ENCODE results near the gene CCR7.

The CCR7 gene

GRCh38 chr17:40511667-40512220, 53.5 kb downstream of the CCR7 start:
- TF ChIP-seq, protein P1, sequence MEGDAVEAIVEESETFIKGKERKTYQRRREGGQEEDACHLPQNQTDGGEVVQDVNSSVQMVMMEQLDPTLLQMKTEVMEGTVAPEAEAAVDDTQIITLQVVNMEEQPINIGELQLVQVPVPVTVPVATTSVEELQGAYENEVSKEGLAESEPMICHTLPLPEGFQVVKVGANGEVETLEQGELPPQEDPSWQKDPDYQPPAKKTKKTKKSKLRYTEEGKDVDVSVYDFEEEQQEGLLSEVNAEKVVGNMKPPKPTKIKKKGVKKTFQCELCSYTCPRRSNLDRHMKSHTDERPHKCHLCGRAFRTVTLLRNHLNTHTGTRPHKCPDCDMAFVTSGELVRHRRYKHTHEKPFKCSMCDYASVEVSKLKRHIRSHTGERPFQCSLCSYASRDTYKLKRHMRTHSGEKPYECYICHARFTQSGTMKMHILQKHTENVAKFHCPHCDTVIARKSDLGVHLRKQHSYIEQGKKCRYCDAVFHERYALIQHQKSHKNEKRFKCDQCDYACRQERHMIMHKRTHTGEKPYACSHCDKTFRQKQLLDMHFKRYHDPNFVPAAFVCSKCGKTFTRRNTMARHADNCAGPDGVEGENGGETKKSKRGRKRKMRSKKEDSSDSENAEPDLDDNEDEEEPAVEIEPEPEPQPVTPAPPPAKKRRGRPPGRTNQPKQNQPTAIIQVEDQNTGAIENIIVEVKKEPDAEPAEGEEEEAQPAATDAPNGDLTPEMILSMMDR (conservative IDR thresholded peaks at IDR 0.05; ENCODE audit: low read depth, low read length) = no peak
- H2AFZ ChIP-seq (ENCODE audit: low read depth) = no peak overlapping the region

DNA sequence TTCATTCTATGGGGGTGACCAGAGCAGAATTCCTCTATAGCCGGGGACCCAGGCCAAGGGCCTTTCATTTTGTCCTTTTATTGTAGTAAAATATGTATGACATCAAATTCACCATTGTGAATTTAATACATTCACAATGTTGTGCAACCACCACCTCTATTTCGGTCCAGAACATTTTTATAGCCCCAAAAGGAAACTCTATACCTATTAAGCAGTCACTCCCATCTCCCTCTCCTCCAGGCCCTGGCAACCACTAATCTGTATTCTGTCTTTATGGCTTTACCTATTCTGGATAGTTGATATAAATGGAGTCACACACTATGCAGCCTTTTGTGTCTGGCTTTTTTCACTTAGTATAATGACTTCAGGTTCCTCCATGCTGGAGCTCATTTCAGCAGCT, 54.1 kb downstream of the CCR7 start:
- H3K79me2 ChIP-seq (ENCODE audit: insufficient read depth, low read depth) = no peaks in the 10 kb centered on the region
- H3K4me3 ChIP-seq (IDR thresholded peaks at IDR 0.05; ENCODE audit: insufficient read depth, low read depth, low read length) = no peak overlapping the region
- H3K27me3 ChIP-seq (ENCODE audit: insufficient read depth, low read depth) = no peaks in the 10 kb centered on the region
- peaks cover 19% of the 10 kb centered on the region for H3K4me1 ChIP-seq (ENCODE audit: low read depth, poor library complexity, severe bottlenecking)
- H3K36me3 ChIP-seq (ENCODE audit: insufficient read depth) = no peaks in the 10 kb centered on the region
- no peak overlapping the region for H2AFZ ChIP-seq (ENCODE audit: low read depth)
- no peaks in the 10 kb centered on the region for H4K20me1 ChIP-seq (ENCODE audit: insufficient read depth)
- no peak overlapping the region for H3K4me2 ChIP-seq
- no peak overlapping the region for H3K27ac ChIP-seq
- H3K9ac ChIP-seq = no peak overlapping the region
- TF ChIP-seq, protein P1 (conservative IDR thresholded peaks at IDR 0.05; ENCODE audit: low read depth, low read length) = no peak

More at GRCh38 chr17:40511667-40512220, 53.5 kb downstream of the CCR7 start:
- peaks cover 25% of the 10 kb centered on the region for H3K4me1 ChIP-seq (ENCODE audit: low read depth, poor library complexity, severe bottlenecking)
- H3K4me3 ChIP-seq (IDR thresholded peaks at IDR 0.05; ENCODE audit: insufficient read depth, low read depth, low read length) = no peak overlapping the region
- H4K20me1 ChIP-seq (ENCODE audit: insufficient read depth) = no peaks in the 10 kb centered on the region
- H3K79me2 ChIP-seq (ENCODE audit: insufficient read depth, low read depth) = no peaks in the 10 kb centered on the region
- H3K27ac ChIP-seq = no peak overlapping the region
- no peak overlapping the region for H3K9ac ChIP-seq
- H3K27me3 ChIP-seq (ENCODE audit: insufficient read depth, low read depth) = no peaks in the 10 kb centered on the region
- no peak overlapping the region for H3K4me2 ChIP-seq
- H3K36me3 ChIP-seq (ENCODE audit: insufficient read depth) = no peaks in the 10 kb centered on the region

DNA sequence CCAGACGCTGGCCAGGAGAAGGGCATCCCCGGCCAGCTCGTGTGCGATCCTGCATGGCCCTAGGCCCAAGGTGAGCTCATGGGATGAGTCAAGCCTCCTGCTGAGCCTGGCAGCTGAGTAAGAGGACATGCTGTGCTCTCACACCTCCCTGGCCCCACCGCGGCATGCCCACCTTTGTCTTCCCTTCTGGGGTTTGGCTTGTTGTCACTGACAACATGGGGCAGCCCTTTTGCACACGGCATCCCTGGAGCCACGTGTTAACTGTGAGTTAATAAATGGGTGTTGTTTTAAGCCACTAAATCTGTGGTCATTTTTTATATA, 55.0 kb downstream of the CCR7 start:
- no peak overlapping the region for H3K9ac ChIP-seq
- H3K27ac ChIP-seq = no peak overlapping the region
- no peaks in the 10 kb centered on the region for H3K36me3 ChIP-seq (ENCODE audit: insufficient read depth)
- H3K4me1 ChIP-seq (ENCODE audit: low read depth, poor library complexity, severe bottlenecking) = peaks cover 10% of the 10 kb centered on the region
- H3K4me3 ChIP-seq (IDR thresholded peaks at IDR 0.05; ENCODE audit: insufficient read depth, low read depth, low read length) = no peak overlapping the region
- no peak overlapping the region for H2AFZ ChIP-seq (ENCODE audit: low read depth)
- TF ChIP-seq, protein P1 (conservative IDR thresholded peaks at IDR 0.05; ENCODE audit: low read depth, low read length) = no peak
- H3K4me2 ChIP-seq = no peak overlapping the region
- H3K27me3 ChIP-seq (ENCODE audit: insufficient read depth, low read depth) = no peaks in the 10 kb centered on the region
- no peaks in the 10 kb centered on the region for H4K20me1 ChIP-seq (ENCODE audit: insufficient read depth)
- H3K79me2 ChIP-seq (ENCODE audit: insufficient read depth, low read depth) = no peaks in the 10 kb centered on the region

- Histone ChIP-seq H2AFZ (ENCODE audit: low read depth) (no peak overlapping the region), H3K4me1 (ENCODE audit: low read depth, poor library complexity, severe bottlenecking) (peaks cover 6% of the 10 kb centered on the region), H3K36me3 (ENCODE audit: insufficient read depth) (no peaks in the 10 kb centered on the region), H4K20me1 (ENCODE audit: insufficient read depth) (no peaks in the 10 kb centered on the region), H3K9ac (no peak overlapping the region), H3K4me2 (no peak overlapping the region), H3K27ac (no peak overlapping the region), H3K27me3 (ENCODE audit: insufficient read depth, low read depth) (no peaks in the 10 kb centered on the region), H3K4me3 (IDR thresholded peaks at IDR 0.05; ENCODE audit: insufficient read depth, low read depth, low read length) (no peak overlapping the region), H3K79me2 (ENCODE audit: insufficient read depth, low read depth) (no peaks in the 10 kb centered on the region)
- TF ChIP-seq, protein P1 (conservative IDR thresholded peaks at IDR 0.05; ENCODE audit: low read depth, low read length) = no peak
These were observed 55.5 kb downstream of the CCR7 start for GRCh38 chr17:40509626-40510327.

All from KMS-11 (cell line).